HepG2 (cell line): ENCODE results near the gene GPC3. TPM values are rescaled to one million over a fixed set of nuclear protein-coding genes. Genes with fewer than 3 reads are reported as not detected.

ENCODE experiments used
- ATAC-seq: fragments of 200-7000 bp; cut with Tn5 transposase; 3 replicates; pipeline ENCODE4 v1.9.1; 2020; ENCODE audit warnings: mild to moderate bottlenecking, moderate library complexity
- BruUV-seq: library from RNA; stranded (reverse); fragments of 400-500 nt; replicated peaks from 2 replicates; lab custom pipeline; 2021; lab: Mats Ljungman, UMichigan
- CTCF ChIA-PET: fragments of 300-600 bp; formaldehyde crosslinking; extraction: SDS; loops from one replicate; lab custom pipeline; 2021; ENCODE audit warnings: low total read pairs, inconsistent platforms, low intra/inter-chr PET ratio; lab: Yijun Ruan, JAX
- POLR2A ChIA-PET: fragments of 350-600 bp; sonication (Branson Sonifier 250); formaldehyde crosslinking; loops from one replicate; lab custom pipeline; 2020; ENCODE audit warnings: antibody characterized with exemption, inconsistent platforms; lab: Yijun Ruan, JAX
- DNase-seq: peaks from one replicate; pipeline ENCODE4 v3.0.0-alpha.2; 2015; ENCODE audit warnings: low spot score
- FAIRE-seq: peaks from 3 replicates; lab custom pipeline; 2011; peaks lifted over from hg19 to GRCh38; lab: Jason Lieb, UNC
- H2AFZ ChIP-seq: one replicate; pipeline ENCODE4 v1.6.1; 2011; ENCODE audit warnings: low read length, inconsistent platforms
- H3K27ac ChIP-seq: fragments of 300-600 bp; 3 replicates; pipeline ENCODE4 v1.8.0; 2011; ENCODE audit warnings: mixed run types, mild to moderate bottlenecking, mixed read lengths, low read length, inconsistent platforms; ENCODE audit not compliant: insufficient read depth; ENCODE audit errors: extremely low read length
- H3K27me3 ChIP-seq, 2 experiments: fragments of 200-600 bp in 1 of 2; 2 replicates in 1 of 2; 3 replicates in 1 of 2; pipeline versions ENCODE4 v1.6.0 to v1.8.0; 2011; ENCODE audit warnings: low read length in 2 of 2, mild to moderate bottlenecking in 2 of 2, moderate library complexity in 2 of 2, inconsistent platforms in 1 of 2; ENCODE audit not compliant: insufficient read depth in 2 of 2, control insufficient read depth in 1 of 2
- H3K36me3 ChIP-seq, 2 experiments: fragments of 200-600 bp in 1 of 2; replicated peaks in 1 of 2; 2 replicates in 1 of 2; 3 replicates in 1 of 2; pipeline versions ENCODE4 v1.5.1 to v1.8.0; 2011; ENCODE audit warnings: low read length in 2 of 2, inconsistent platforms in 1 of 2; ENCODE audit not compliant: insufficient read depth in 2 of 2, control insufficient read depth in 1 of 2
- H3K4me1 ChIP-seq: 2 replicates; pipeline ENCODE4 v1.5.1; 2012; ENCODE audit warnings: low read length, inconsistent platforms; ENCODE audit not compliant: insufficient read depth
- H3K4me2 ChIP-seq: 2 replicates; pipeline ENCODE4 v1.6.0; 2011; ENCODE audit warnings: low read depth, low read length, inconsistent platforms
- H3K4me3 ChIP-seq, 3 experiments: fragments of 200-600 bp in 1 of 3; sonication (generic), shearing (Covaris generic) in 1 of 3; replicated peaks in 1 of 3; 2 replicates each; pipeline ENCODE4 v1.5.1; 2011 to 2016; ENCODE audit warnings: low read length in 3 of 3, inconsistent platforms in 2 of 3, low read depth in 2 of 3, mild to moderate bottlenecking in 2 of 3, control low read depth in 1 of 3, mixed read lengths in 1 of 3; ENCODE audit not compliant: insufficient read depth in 1 of 3
- H3K79me2 ChIP-seq: one replicate; pipeline ENCODE4 v1.6.1; 2011; ENCODE audit warnings: low read length, inconsistent platforms; ENCODE audit not compliant: insufficient read depth
- H3K9ac ChIP-seq: 2 replicates; pipeline ENCODE4 v1.6.0; 2011; ENCODE audit warnings: mild to moderate bottlenecking, low read depth, low read length, inconsistent platforms; ENCODE audit not compliant: insufficient read depth
- H3K9me3 ChIP-seq: 2 replicates; pipeline ENCODE4 v1.5.1; 2012; ENCODE audit warnings: mild to moderate bottlenecking, low read length
- H4K20me1 ChIP-seq: 2 replicates; pipeline ENCODE4 v1.6.0; 2011; ENCODE audit warnings: inconsistent platforms, mild to moderate bottlenecking, low read length, moderate library complexity; ENCODE audit not compliant: insufficient read depth
- CBX5 ChIP-seq: sonication (generic); formaldehyde crosslinking; IDR thresholded peaks from 2 replicates; pipeline ENCODE4 v1.4.0; 2020; ENCODE audit warnings: missing genetic modification reagents, borderline replicate concordance
- IRF2 ChIP-seq: IDR thresholded peaks from 2 replicates; pipeline ENCODE4 v1.6.1; 2018; ENCODE audit warnings: missing genetic modification reagents, missing compliant biosample characterization
- KDM2A ChIP-seq: sonication (generic); formaldehyde crosslinking; IDR thresholded peaks from 2 replicates; pipeline ENCODE4 v1.4.0; 2020; ENCODE audit warnings: low read depth, missing genetic modification reagents, borderline replicate concordance
- NR1H2 ChIP-seq: sonication (generic); formaldehyde crosslinking; IDR thresholded peaks from 2 replicates; pipeline ENCODE4 v1.8.1; 2022; ENCODE audit warnings: low read depth, missing genetic modification reagents, borderline replicate concordance
- POLR2A ChIP-seq, 2 experiments: IDR thresholded peaks; 2 replicates each; pipeline ENCODE4 v1.6.1; 2011; ENCODE audit warnings: low read depth in 2 of 2, low read length in 2 of 2, mild to moderate bottlenecking in 1 of 2, moderate library complexity in 1 of 2; ENCODE audit not compliant: insufficient read depth in 1 of 2
- SRY ChIP-seq: sonication (generic); formaldehyde crosslinking; IDR thresholded peaks from 2 replicates; pipeline ENCODE4 v1.8.0; 2022; ENCODE audit warnings: mild to moderate bottlenecking, missing genetic modification reagents
- ZNF207 ChIP-seq: fragments of 450-650 bp; IDR thresholded peaks from 2 replicates; pipeline ENCODE4 v1.6.1; 2016; ENCODE audit warnings: antibody characterized with exemption, borderline replicate concordance
- ZNF30 ChIP-seq: sonication (generic); formaldehyde crosslinking; IDR thresholded peaks from 2 replicates; pipeline ENCODE4 v1.5.0; 2020; ENCODE audit warnings: mild to moderate bottlenecking, missing genetic modification reagents
- ZNF629 ChIP-seq: sonication (generic); formaldehyde crosslinking; conservative IDR thresholded peaks from 2 replicates; pipeline ENCODE4 v1.5.0; 2020; ENCODE audit warnings: missing genetic modification reagents
- ZNF737 ChIP-seq: sonication (generic); formaldehyde crosslinking; IDR thresholded peaks from 2 replicates; pipeline ENCODE4 v1.5.0; 2020; ENCODE audit warnings: missing genetic modification reagents, mild to moderate bottlenecking, borderline replicate concordance
- ZNF780A ChIP-seq: sonication (generic); formaldehyde crosslinking; IDR thresholded peaks from 2 replicates; pipeline ENCODE4 v1.8.0; 2022; ENCODE audit warnings: mild to moderate bottlenecking, missing genetic modification reagents, moderate library complexity
- WGBS: methylation state at CpG from one replicate; pipeline ENCODE4 v1.1.6; 2017; ENCODE audit warnings: low lambda C conversion rate; 5-methylcytosine and 5-hydroxymethylcytosine counted together
- in situ Hi-C: cut with HindIII; loops from 2 replicates; pipeline ENCODE4 v1.10.0; 2017; ENCODE audit warnings: low pct_unique_long_range_greater_than_20kb; ENCODE audit not compliant: extremely low pct_ligation_motif_present
- intact Hi-C: fragments of 100-400 bp; cut with micrococcal nuclease; formaldehyde crosslinking; loops from one replicate; pipeline ENCODE4 v1.10.0; 2022; ENCODE audit not compliant: unreplicated experiment
- polyA plus RNA-seq, 8 experiments: library from polyadenylated mRNA; depleted of rRNA in 3 of 8; stranded (reverse) in 7 of 8; unstranded in 1 of 8; fragments of >200 nt; fragmentation: Illumina TruSeq in 4 of 8; extraction: Trizol in 4 of 8; gene quantifications; 2 replicates each; pipeline versions ENCODE4 v1.2.1 to v1.2.3, GENCODE V29; 2011 to 2016; ENCODE audit warnings: low read depth in 4 of 8, missing spikeins in 1 of 8, mixed read lengths in 1 of 8; ENCODE audit not compliant: insufficient read depth in 1 of 8
- total RNA-seq, 5 experiments: library from RNA; depleted of rRNA; stranded (reverse); fragments of >200 nt; fragmentation: Illumina TruSeq; extraction: Trizol; gene quantifications; 2 replicates each; pipeline ENCODE4 v1.2.3, GENCODE V29; 2016; ENCODE audit warnings: low read depth in 1 of 5
- TF ChIP-seq, protein P1 (sequence below): sonication (generic); formaldehyde crosslinking; IDR thresholded peaks from 2 replicates; pipeline ENCODE4 v1.5.1; 2020; ENCODE audit warnings: mild to moderate bottlenecking, missing genetic modification reagents, borderline replicate concordance
- TF ChIP-seq, protein P2 (sequence below): sonication (generic); formaldehyde crosslinking; IDR thresholded peaks from 2 replicates; pipeline ENCODE4 v1.5.0; 2020; ENCODE audit warnings: mild to moderate bottlenecking, low read depth, missing genetic modification reagents, borderline replicate concordance
- TF ChIP-seq, protein P3 (sequence below): sonication (generic); formaldehyde crosslinking; IDR thresholded peaks from 2 replicates; pipeline ENCODE4 v1.4.0; 2020; ENCODE audit warnings: missing genetic modification reagents

Gene GPC3
- total and polyA plus RNA-seq, 2 of the 13 experiments (the other 11 are each of a cell fraction or from before 2014, with no cell fraction given): 1,799 to 3,263 TPM

DNA sequence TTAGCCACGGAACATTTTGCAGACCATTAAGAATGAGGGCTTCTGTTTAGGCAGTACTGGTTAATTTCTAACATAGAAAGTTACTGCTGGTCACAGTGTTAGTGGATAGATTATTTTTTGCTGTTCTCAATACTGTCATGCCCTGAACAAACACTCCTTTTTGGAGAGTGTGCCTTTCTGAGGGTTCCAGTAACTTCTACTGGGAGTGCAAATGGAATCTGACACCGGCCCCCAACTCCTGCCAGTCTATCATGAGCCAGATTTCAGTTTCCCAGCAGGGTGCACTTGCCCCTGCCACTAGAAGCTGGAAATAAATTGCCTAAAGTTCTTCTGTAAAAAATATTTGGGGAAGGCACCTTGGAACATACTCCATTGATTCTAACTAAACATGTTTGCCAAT, 345.7 kb downstream of the GPC3 start:
- in situ Hi-C loops (no loop called here), intact Hi-C loops (no loop called here)
- TF ChIP-seq POLR2A (IDR thresholded peaks at IDR 0.05; ENCODE audit: insufficient read depth in 1 of 2, low read depth in 2 of 2, low read length in 2 of 2) (0 out of 4 replicates have a peak, but pooled peaks of 1 of the 2 experiments have one; percentile 16), SRY (CRISPR knock-in tag) (no peak)
- no peak overlapping the region for H3K4me3 ChIP-seq
- FAIRE-seq (no peak), ATAC-seq (no peak), DNase-seq (no peak)
- ChIA-PET CTCF (no interaction called here), POLR2A (no interaction called here)
- H3K36me3 ChIP-seq: peaks cover 2 to 33% of the 10 kb centered on the region in 2 experiments; a peak in 4 of 5 replicates
- BruUV-seq: no TSS peak
- no peaks in the 10 kb centered on the region for H3K9me3 ChIP-seq
- H2AFZ ChIP-seq: no peak overlapping the region
- H3K79me2 ChIP-seq: peaks cover 8% of the 10 kb centered on the region
- H3K27me3 ChIP-seq: no peaks in the 10 kb centered on the region
- H3K4me2 ChIP-seq: no peak overlapping the region
- H3K27ac ChIP-seq: no peak overlapping the region
- WGBS: 100% methylated on average over 1 of the region's 2 CpGs
- no peak overlapping the region for H3K9ac ChIP-seq
- H4K20me1 ChIP-seq: peaks cover 38% of the 10 kb centered on the region
- H3K4me1 ChIP-seq: peaks cover 26% of the 10 kb centered on the region

DNA sequence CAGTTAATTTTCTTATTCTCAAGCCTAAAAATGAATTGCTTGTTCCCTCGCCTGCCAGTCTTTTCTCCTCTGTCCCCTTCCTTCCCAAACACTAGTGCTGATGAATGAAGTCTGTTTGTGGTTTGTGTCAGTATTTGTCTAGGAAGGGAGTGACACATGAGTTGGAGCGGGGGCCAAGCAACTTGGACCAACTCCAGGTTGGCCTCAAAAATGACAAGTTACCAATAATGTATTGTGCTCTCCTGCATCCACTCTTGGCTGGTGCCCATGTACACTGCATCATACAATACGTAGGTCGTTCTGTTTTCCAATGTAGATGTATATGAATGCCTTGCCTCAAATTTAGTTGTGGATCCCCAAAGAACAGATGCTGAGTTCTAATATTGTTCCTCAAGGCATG, 347.1 kb downstream of the GPC3 start:
- TF ChIP-seq CBX5 (no peak), ZNF780A (CRISPR knock-in tag) (no peak), ZNF737 (CRISPR knock-in tag) (no peak), ZNF30 (CRISPR knock-in tag) (no peak), ZNF207 (no peak), ZNF629 (CRISPR knock-in tag) (no peak), KDM2A (no peak), NR1H2 (no peak), IRF2 (CRISPR knock-in tag) (no peak)
- TF ChIP-seq, protein P1, sequence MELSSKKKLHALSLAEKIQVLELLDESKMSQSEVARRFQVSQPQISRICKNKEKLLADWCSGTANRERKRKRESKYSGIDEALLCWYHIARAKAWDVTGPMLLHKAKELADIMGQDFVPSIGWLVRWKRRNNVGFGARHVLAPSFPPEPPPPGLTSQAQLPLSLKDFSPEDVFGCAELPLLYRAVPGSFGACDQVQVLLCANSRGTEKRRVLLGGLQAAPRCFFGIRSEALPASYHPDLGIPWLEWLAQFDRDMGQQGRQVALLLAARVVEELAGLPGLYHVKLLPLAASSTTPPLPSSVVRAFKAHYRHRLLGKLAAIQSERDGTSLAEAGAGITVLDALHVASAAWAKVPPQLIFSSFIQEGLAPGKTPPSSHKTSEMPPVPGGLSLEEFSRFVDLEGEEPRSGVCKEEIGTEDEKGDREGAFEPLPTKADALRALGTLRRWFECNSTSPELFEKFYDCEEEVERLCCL (CRISPR knock-in tag): no peak
- TF ChIP-seq, protein P2, sequence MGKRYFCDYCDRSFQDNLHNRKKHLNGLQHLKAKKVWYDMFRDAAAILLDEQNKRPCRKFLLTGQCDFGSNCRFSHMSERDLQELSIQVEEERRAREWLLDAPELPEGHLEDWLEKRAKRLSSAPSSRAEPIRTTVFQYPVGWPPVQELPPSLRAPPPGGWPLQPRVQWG (CRISPR knock-in tag): no peak
- TF ChIP-seq, protein P3, sequence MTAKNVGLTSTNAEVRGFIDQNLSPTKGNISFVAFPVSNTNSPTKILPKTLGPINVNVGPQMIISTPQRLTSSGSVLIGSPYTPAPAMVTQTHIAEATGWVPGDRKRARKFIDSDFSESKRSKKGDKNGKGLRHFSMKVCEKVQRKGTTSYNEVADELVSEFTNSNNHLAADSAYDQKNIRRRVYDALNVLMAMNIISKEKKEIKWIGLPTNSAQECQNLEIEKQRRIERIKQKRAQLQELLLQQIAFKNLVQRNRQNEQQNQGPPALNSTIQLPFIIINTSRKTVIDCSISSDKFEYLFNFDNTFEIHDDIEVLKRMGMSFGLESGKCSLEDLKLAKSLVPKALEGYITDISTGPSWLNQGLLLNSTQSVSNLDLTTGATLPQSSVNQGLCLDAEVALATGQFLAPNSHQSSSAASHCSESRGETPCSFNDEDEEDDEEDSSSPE: no peak
- TF ChIP-seq, all 625 proteins: peak for 0
- ATAC-seq (no peak), DNase-seq (no peak), FAIRE-seq (no peak)
- Histone ChIP-seq H2AFZ (no peak overlapping the region), H3K4me1 (peaks cover 26% of the 10 kb centered on the region), H3K79me2 (peaks cover 15% of the 10 kb centered on the region), H3K4me2 (no peak overlapping the region), H3K36me3 (peaks cover 2 to 33% of the 10 kb centered on the region in 2 experiments; a peak in 4 of 5 replicates), H3K27me3 (no peaks in the 10 kb centered on the region), H3K27ac (no peak overlapping the region), H3K9me3 (no peaks in the 10 kb centered on the region), H4K20me1 (peaks cover 53% of the 10 kb centered on the region), H3K4me3 (no peak overlapping the region), H3K9ac (no peak overlapping the region)
- in situ Hi-C loops: no loop called here
- intact Hi-C loops: no loop called here
- CTCF ChIA-PET: no interaction called here
- BruUV-seq: no TSS peak
- 88% methylated on average over 4 of the region's 4 CpGs for WGBS
- POLR2A ChIA-PET: no interaction called here
